HG03457 (cell line): Measurements from ENCODE around the gene SFXN3.

Experiments
- ATAC-seq: cut with Tn5 transposase; IDR thresholded peaks from one replicate; pipeline ENCODE4 v1.9.1; 2021; ENCODE audit warnings: moderate number of reproducible peaks; ENCODE audit not compliant: unreplicated experiment

Gene SFXN3, protein sequence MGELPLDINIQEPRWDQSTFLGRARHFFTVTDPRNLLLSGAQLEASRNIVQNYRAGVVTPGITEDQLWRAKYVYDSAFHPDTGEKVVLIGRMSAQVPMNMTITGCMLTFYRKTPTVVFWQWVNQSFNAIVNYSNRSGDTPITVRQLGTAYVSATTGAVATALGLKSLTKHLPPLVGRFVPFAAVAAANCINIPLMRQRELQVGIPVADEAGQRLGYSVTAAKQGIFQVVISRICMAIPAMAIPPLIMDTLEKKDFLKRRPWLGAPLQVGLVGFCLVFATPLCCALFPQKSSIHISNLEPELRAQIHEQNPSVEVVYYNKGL

GRCh38 chr10:101031128-101031795 is at the start of gene SFXN3, which contains the start of gene PDZD7:
TSS of gene SFXN3 (plus strand) at chr10:101031234. CDS start at chr10:101034695, 3,461 bp downstream.
TSS of gene PDZD7 (minus strand) at chr10:101031129. CDS start at chr10:101030219, 910 bp downstream.
- ATAC-seq = peak; percentile 79

- ATAC-seq = no peak
Measured at GRCh38 chr10:100982916-100983830, 47.9 kb upstream of the SFXN3 start.

DNA sequence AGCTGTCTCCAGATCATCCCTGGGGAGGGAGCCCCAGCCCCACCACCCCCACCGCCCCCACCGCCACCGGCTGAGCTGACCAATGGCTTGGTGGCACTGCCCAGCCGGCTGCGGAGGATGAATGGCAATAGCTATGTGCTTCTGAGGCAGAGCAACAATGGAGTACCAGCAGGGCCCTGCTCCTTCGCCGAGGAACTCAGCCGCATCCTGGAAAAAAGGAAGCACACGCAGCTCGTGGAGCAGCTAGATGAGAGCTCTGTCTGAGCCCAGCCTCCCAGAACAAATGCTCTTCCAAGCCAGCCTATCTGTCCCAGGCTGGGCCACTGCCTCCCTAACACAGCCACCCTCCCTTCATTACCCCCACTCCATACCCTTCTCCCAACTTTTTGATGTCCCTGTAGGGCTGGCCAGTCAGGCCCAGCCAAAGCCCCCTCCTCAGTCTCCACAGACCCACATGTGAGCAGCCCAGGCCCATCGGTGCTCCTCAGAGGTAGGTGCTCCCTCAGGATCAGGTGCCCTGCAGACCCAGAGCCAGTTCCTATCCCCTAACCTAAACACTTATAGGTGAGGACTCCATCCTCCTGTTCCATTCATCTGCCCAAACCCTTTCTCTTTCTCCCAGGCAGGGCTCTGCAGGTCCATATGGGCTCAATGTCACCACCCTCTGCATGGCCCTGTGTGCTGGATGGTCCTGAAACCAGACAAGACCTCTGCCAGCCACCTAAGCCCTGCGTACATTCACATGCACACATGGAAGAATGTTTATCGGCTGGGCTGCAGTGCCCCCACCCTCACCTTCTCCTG is 47.0 kb upstream of the SFXN3 start:
- ATAC-seq = no peak

- ATAC-seq = no peak
Measured at GRCh38 chr10:100984672-100985177, 46.3 kb upstream of the SFXN3 start.

- ATAC-seq = no peak
Measured at GRCh38 chr10:100985336-100985735, 45.7 kb upstream of the SFXN3 start.

DNA sequence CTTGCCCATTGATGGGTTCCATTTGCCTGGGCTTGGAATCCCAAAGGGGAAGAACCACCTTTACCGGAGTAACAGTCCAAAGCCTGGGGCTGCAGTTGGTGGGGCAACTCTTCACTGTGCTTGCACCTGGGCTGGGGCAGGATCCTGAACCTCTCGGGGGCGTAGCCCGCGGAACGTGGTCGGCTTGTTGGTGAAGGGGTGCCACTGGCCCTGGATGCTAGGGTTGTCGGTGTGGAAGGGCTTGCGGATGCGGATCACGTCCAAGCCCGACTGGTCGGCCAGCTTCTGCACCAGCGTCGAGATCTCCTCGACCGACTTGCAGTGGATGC is 44.4 kb upstream of the SFXN3 start:
- ATAC-seq = no peak

DNA sequence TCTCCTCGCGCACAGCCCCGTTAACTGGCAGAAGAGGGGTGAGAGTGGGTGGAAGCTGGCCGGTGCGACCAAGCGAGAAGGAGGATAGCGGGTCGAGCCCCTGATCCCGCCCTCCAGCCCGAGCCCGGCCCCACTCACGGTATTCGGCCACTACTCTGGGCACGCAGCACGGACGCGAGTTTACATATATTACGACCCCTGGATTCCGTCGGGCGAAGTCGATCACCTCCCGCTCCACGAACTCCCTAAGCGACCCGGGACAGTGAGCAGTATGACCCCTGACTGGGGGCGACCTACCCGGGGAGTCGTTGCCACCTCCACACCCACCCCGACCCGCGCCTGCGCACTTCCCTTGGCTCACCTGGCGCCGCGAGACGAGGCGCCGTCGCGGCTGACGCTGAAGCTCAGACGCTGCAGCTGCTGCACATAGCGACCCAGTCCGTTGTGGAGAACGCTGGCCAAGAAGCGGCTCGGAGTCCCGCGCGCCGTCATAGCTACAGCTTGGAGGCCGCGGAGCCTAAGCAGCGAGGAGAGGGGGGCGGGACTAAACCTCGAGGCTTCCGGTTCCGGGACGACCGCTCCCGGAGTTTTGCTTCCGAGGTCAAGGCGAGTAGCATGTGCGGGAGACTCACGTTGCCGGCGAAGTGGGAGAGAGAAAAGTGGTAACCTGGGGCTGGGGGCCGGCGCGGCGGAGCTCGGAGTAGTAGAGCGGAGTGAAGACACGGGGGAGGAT is 43.9 kb upstream of the SFXN3 start, which contains the start of the genes MRPL43 and TWNK:
Gene MRPL43, minus strand, starts transcription at position 546 of the 733 bp plus-strand sequence. Its CDS starts 54 bp downstream, at position 492.
Gene TWNK, plus strand, starts transcription at position 592 of the 733 bp plus-strand sequence. CDS start 668 bp downstream, outside the sequence.
- peak; percentile 45 for ATAC-seq

GRCh38 chr10:100987685-100988049 is 43.4 kb upstream of the SFXN3 start:
- ATAC-seq = no peak

GRCh38 chr10:100988166-100988565 is 42.9 kb upstream of the SFXN3 start:
- no peak for ATAC-seq

DNA sequence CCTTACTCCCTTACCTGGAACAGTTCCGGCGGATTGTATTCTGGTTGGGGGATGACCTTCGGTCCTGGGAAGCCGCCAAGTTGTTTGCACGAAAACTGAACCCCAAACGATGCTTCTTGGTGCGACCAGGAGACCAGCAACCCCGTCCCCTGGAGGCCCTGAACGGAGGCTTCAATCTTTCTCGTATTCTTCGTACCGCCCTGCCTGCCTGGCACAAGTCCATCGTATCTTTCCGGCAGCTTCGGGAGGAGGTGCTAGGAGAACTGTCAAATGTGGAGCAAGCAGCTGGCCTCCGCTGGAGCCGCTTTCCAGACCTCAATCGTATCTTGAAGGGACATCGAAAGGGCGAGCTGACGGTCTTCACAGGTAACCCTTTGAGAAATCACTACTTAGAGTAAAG is 41.9 kb upstream of the SFXN3 start:
- no peak for ATAC-seq

GRCh38 chr10:100993986-100994708 is 36.9 kb upstream of the SFXN3 start:
- no peak for ATAC-seq

- ATAC-seq = no peak
Measured at GRCh38 chr10:100995181-100995580, 35.9 kb upstream of the SFXN3 start.

- no peak for ATAC-seq
Measured at GRCh38 chr10:100996678-100997359, 34.2 kb upstream of the SFXN3 start.

DNA sequence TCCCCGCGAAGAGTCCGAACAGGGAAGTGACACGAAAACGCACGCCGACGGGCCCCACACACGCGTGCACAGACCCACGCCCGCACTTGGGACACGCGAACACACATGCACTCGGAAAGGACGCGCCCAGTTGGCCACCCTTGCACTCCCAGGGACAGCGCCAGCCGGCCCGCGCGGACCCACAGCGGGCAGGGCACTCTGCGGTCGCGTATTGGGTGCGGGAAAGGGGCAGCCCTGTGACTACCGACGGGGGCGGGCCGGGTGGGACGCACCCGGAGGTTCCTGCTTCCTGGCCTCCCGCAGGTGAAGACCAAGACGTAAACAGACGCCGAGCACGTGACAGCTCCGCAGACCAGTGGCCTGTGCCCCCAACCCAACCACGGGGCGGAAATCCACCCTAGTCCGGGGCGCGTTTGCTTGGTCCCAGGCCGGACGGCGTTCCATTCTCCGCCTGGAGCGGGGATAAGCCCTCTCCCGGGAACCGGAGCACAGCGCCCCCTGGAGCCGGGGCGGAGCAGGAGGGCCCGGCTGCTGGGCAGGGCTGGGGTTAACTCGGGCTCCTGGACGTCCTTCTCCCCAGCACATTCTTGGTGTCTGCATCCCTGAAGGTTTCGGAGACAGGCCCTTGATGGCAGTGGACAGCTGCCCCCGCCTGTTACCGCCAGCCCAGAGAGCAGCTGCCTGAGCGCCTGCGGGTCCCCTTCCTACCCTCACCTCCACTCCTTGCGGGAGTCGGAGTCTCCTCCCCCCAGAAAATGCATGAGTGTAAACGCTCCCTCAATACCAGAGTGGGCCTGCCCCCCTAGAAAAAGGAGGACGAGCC is 33.5 kb upstream of the SFXN3 start:
- ATAC-seq = no peak

DNA sequence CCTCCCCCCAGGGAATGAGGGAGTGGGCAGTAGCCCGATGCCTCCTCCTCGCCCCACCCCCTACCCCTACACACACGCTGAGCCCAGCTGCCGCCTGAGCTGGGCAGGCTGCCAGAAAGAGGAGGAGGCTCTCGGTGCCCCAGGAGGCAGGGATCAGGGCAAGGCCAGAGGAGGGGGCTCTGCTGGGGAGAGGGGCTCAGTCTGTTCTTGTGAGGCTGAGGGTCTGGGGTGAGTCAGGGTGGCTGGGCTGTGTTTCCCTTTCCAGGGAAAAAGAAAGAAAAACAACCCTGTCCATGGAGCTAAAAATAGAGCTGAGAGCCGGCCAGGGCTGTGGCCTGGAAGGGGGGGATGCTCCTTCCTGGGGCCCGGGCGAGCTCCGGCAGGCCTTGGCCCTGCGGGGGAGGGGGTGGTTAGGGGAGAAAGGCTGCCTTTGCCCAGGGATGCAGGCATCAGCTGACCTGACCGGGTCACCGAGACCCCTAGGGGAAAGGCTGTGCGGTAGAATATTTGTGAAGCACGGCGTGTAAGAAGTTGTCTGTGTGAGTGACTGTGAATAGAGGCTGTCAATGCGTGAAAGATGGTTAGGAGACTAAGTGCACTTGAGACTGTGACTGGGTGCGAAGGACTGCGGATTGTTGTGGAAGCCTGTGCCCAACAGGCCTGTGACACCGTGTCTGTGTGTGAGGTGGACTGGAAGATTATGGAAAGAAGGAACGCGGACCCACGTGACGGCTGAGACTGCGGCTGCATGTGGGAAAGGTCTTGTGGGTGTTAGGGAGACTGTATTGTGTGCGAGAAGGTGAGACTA is 32.6 kb upstream of the SFXN3 start:
- ATAC-seq = no peak

GRCh38 chr10:100998991-100999741 is 31.9 kb upstream of the SFXN3 start:
- peak; percentile 40 for ATAC-seq
